Vein endothelial cell (primary cell): ENCODE results near the gene MPDZ. TPM values are rescaled to one million over a fixed set of nuclear protein-coding genes. Genes with fewer than 3 reads are reported as not detected.

ENCODE experiments used
- total RNA-seq: library from RNA; depleted of rRNA; stranded (reverse); fragments of >200 nt; gene quantifications from 2 replicates; pipeline ENCODE4 v1.2.3, GENCODE V29; 2012

Gene MPDZ, protein sequence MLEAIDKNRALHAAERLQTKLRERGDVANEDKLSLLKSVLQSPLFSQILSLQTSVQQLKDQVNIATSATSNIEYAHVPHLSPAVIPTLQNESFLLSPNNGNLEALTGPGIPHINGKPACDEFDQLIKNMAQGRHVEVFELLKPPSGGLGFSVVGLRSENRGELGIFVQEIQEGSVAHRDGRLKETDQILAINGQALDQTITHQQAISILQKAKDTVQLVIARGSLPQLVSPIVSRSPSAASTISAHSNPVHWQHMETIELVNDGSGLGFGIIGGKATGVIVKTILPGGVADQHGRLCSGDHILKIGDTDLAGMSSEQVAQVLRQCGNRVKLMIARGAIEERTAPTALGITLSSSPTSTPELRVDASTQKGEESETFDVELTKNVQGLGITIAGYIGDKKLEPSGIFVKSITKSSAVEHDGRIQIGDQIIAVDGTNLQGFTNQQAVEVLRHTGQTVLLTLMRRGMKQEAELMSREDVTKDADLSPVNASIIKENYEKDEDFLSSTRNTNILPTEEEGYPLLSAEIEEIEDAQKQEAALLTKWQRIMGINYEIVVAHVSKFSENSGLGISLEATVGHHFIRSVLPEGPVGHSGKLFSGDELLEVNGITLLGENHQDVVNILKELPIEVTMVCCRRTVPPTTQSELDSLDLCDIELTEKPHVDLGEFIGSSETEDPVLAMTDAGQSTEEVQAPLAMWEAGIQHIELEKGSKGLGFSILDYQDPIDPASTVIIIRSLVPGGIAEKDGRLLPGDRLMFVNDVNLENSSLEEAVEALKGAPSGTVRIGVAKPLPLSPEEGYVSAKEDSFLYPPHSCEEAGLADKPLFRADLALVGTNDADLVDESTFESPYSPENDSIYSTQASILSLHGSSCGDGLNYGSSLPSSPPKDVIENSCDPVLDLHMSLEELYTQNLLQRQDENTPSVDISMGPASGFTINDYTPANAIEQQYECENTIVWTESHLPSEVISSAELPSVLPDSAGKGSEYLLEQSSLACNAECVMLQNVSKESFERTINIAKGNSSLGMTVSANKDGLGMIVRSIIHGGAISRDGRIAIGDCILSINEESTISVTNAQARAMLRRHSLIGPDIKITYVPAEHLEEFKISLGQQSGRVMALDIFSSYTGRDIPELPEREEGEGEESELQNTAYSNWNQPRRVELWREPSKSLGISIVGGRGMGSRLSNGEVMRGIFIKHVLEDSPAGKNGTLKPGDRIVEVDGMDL (N-terminal part only)
- total RNA-seq = 58.5 and 63.4 TPM in 2 replicates

DNA sequence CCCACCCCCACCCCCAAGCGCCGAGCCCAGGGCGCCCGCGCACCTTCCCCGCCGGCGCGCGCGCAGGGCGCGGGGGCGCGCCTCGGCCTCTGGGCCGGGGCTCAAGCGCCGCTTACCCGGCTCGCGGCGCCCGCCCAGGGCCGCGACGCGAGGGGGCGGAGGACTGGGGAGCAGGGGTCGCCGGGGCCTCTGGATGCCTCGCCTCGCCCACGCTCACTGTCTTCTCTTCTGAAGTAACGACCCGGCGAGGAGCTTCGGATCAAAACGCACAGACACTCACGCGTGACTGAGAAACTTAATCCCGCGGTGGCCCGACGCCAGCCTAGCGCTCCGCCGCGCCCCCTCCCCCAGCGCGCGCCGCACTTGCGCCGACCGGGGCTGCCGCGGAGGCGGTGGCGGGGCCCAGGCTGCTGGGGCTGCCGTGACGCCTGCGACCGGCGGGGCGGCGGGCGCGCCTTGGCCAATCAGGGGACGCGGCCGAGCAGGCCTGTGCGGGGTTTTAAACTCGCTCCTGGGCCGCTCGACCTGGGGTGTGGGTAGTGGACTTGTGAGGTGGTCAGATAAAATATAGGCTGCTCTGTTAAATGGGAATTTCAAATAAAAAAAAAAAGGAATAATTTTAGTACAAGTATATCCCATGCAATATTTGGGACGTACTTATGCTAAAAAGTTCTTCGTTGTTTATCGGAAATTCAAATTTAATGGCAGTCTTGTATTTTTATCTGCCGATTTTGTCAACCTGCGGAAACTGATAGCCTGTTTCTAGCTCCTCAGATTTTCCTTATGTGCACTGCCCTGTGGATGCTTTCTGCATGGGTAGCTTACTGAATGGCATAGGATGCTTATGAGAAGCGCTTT is at the start of gene MPDZ:
Gene MPDZ, minus strand, starts transcription at position 409 of the 858 bp plus-strand sequence. CDS start 29,377 bp downstream, outside the sequence.

